ENCODE data around the gene GOLGA6A.
A peak's percentile ranks its signal among the peaks of the same experiment; 100 is the strongest.
"Not testable (repeated sequence)": the region's sequence is repeated elsewhere in the genome, so short reads cannot be mapped to it uniquely, and the experiment has no call there.

Gene GOLGA6A

GRCh38 chr15:74099963-74100733, 17.8 kb upstream of the GOLGA6A start:
- DNase-seq: peak; percentile 81

DNA sequence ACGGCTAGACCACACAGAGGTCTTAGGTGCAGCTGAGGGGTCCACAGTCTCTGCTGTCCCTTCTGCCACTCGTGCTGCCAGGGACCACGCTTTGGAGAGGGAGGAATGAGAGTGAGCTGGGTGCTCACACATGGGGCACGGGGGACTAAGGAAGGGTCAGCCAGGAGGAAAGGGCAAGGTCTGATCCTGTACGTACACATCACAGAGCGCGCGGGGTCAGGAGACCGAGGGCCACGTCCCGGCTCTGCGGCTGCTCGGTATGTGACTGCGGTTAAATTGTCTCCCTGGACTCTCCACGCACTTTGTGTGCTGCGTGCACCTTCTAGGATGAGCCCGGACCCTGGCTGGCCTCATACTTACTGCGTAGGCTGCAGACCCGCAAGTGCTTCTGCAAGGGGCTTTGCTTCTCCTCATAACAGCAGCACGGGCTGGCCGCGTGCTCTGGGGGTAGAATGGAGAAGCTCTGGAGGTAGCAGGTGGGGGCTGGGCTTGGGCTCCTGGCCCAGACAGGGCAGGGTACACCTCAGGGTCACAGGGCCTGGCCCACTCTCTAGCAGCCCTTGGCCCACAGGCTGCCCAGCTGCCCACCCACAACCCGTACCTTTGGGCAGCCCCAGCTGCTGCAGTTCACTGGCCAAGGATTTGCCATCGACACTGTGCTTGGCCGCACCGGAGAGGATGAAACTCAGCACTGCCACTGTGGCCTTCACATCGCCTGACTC, 14.6 kb upstream of the GOLGA6A start:
- DNase-seq: not testable (repeated sequence)

DNA sequence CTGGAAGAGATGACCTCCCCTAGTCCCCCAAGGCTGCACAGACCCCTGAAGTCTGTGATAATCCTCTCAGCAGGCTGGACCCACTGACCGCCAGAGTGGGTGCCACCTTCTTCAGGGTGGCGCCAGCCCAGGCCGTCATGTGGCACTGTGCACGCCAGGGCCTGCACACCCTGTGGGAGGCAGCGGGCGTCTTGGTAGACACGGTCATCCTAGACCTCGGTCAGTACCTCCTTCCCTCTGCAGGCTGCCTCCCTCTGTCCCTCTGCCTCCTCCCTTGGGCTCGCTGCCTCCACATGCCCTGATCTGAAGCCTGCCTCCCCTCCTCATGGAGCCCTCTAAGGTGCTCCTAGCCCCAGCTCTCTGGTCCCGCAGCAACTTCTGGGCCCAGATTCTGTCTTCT, 13.3 kb upstream of the GOLGA6A start:
- not testable (repeated sequence) for DNase-seq

- DNase-seq: not testable (repeated sequence)
These were observed 12.2 kb upstream of the GOLGA6A start for GRCh38 chr15:74094567-74094966.

- DNase-seq: not testable (repeated sequence)
These were observed 6.6 kb downstream of the GOLGA6A start for GRCh38 chr15:74075781-74076180.

- peak; percentile 36 for DNase-seq
These were observed 9.6 kb downstream of the GOLGA6A start for GRCh38 chr15:74072614-74073337.

DNA sequence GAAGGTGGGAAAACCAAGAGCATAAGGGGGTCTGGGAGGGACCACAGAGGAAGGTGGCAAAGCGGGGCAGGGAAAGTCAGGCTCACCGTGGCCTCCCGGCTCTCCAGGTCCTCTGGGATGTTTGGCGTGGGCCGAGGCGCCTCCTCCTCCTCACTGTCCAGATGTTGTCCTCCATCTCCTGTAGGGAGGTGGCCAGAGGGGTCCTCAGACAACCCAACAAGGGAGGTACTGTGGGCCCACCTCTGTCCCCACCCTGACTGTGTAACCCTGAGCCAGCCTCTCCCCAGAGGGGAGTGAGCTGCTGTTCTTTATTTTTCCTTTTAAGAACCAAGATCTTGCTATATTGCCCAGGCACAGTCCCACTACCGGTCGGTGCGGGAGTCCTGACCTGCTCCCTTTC, 10.2 kb downstream of the GOLGA6A start:
- not testable (repeated sequence) for DNase-seq

DNA sequence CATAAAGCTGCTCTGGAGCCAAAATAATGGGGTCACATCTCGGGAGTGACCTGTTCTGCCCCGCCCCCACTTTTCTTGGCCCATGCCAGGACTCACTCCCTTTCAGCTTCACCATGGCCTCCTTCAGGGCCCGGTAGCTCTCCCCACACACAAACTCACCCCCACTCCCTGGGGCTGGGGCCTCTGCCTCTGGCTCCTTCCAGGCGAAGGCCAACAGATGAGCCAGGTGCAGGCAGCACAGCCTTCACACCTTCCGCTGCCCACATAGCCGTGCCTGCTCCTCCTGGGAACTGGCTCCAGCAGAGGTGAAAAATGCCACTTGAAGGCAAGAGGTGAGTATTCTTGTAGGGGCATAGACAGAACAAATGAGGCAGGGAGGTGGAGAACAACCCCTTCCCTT, 10.7 kb downstream of the GOLGA6A start:
- DNase-seq: not testable (repeated sequence)

DNA sequence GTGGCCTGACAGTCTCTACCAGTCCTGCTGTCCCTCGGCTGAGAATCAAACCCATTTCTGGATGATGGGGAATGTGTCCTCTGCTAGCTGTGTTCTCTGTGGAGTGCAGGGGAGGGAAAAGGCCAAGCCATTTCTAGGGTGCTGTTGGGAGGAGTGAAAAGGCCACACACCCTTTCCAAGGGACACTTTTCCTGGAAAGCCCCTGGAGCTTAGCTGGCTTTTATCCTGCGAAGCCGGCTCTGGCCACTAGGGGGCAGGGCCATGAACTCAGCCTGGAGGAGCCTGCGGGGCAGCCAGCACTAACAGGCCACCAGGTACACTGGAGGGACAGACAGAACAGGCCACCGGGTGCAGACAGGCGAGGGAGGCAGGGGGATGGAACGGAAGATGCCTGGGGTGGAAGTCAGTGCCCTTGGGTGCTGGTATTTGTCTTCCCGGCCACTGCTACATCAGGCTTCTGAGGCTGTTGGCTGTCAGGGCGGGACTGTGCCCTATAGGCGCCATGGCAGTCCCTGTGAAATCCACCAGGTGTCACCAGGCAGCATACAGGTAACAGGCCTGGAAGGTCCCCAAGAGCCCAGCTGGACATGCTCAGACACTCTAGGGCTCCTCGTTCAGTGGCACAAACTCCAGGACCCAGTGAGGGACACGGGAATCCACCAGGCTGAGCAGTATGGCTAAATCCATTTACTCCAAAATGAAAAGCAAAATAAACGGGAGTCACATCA, 16.5 kb downstream of the GOLGA6A start:
- peak; percentile 59 for DNase-seq

DNA sequence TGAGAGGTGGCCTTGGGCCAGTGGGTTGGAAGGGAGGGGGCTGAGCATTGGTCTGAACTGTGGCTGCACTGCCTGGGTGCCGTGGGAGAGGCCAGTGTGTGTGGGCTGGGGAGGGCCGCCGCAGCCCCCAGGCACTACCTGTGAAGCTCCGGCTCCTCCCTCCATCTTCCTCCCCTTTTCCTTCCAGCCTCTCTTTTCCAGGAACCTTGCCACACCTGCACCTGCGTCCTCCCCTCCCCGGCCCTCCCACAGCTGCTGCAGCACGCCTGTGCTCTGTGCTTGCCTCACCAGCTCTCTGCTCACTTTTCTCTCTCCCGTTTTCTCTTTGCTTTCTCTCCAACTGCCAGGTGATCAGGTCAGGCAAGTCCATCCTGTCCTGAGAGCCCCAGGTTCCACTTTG, 17.5 kb downstream of the GOLGA6A start:
- not testable (repeated sequence) for DNase-seq

GRCh38 chr15:74064183-74064582, 18.2 kb downstream of the GOLGA6A start:
- DNase-seq: not testable (repeated sequence)

- not testable (repeated sequence) for DNase-seq
These were observed 18.8 kb downstream of the GOLGA6A start for GRCh38 chr15:74063425-74064146.

- DNase-seq: no peak
These were observed 19.7 kb downstream of the GOLGA6A start for GRCh38 chr15:74062671-74063070.

GRCh38 chr15:74062236-74062635, 20.1 kb downstream of the GOLGA6A start:
- no peak for DNase-seq

GRCh38 chr15:74060251-74060650, 22.1 kb downstream of the GOLGA6A start:
- DNase-seq: no peak

- not testable (repeated sequence) for DNase-seq
These were observed 23.1 kb downstream of the GOLGA6A start for GRCh38 chr15:74059050-74059833.

- DNase-seq: not testable (repeated sequence)
These were observed 26.0 kb downstream of the GOLGA6A start for GRCh38 chr15:74056330-74056729.

GRCh38 chr15:74055804-74056203, 26.5 kb downstream of the GOLGA6A start:
- DNase-seq: no peak

- peak; percentile 75 for DNase-seq
These were observed 28.3 kb downstream of the GOLGA6A start for GRCh38 chr15:74053941-74054529.

GRCh38 chr15:74053517-74053916, 28.8 kb downstream of the GOLGA6A start:
- DNase-seq: no peak
